ENCODE data around the gene PRRX1.

The PRRX1 gene

GRCh38 chr1:170731566-170732251 lies 67.8 kb downstream of the PRRX1 start:
- no peak for DNase-seq (ENCODE audit: extremely low read depth, low read depth)
- TF ChIP-seq, protein P1, sequence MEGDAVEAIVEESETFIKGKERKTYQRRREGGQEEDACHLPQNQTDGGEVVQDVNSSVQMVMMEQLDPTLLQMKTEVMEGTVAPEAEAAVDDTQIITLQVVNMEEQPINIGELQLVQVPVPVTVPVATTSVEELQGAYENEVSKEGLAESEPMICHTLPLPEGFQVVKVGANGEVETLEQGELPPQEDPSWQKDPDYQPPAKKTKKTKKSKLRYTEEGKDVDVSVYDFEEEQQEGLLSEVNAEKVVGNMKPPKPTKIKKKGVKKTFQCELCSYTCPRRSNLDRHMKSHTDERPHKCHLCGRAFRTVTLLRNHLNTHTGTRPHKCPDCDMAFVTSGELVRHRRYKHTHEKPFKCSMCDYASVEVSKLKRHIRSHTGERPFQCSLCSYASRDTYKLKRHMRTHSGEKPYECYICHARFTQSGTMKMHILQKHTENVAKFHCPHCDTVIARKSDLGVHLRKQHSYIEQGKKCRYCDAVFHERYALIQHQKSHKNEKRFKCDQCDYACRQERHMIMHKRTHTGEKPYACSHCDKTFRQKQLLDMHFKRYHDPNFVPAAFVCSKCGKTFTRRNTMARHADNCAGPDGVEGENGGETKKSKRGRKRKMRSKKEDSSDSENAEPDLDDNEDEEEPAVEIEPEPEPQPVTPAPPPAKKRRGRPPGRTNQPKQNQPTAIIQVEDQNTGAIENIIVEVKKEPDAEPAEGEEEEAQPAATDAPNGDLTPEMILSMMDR (IDR thresholded peaks at IDR 0.05; ENCODE audit: low read depth, low read length), result no peak

DNA sequence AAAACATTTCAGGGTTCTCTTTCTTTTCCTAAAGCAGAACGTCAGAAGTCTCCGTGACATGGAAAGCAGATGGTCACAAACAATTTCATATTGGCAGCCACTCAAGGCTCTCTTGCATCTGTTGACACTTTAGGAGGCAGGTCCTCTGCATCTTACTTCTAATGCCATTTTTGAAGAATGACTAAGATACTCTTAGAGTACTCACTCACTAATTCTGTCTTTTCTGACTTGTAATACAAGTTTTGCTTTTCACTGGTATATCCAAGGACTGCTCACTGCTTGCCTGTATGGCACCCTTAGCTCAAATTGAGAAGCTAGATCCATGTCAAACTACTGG lies 68.3 kb downstream of the PRRX1 start:
- TF ChIP-seq, protein P1 (IDR thresholded peaks at IDR 0.05; ENCODE audit: low read depth, low read length), result no peak
- peak; percentile 52 for DNase-seq (ENCODE audit: extremely low read depth, low read depth)

- no peak for DNase-seq (ENCODE audit: extremely low read depth, low read depth)
- TF ChIP-seq, protein P1 (IDR thresholded peaks at IDR 0.05; ENCODE audit: low read depth, low read length), result no peak
Observed at GRCh38 chr1:170734412-170735175, 70.7 kb downstream of the PRRX1 start.

DNA sequence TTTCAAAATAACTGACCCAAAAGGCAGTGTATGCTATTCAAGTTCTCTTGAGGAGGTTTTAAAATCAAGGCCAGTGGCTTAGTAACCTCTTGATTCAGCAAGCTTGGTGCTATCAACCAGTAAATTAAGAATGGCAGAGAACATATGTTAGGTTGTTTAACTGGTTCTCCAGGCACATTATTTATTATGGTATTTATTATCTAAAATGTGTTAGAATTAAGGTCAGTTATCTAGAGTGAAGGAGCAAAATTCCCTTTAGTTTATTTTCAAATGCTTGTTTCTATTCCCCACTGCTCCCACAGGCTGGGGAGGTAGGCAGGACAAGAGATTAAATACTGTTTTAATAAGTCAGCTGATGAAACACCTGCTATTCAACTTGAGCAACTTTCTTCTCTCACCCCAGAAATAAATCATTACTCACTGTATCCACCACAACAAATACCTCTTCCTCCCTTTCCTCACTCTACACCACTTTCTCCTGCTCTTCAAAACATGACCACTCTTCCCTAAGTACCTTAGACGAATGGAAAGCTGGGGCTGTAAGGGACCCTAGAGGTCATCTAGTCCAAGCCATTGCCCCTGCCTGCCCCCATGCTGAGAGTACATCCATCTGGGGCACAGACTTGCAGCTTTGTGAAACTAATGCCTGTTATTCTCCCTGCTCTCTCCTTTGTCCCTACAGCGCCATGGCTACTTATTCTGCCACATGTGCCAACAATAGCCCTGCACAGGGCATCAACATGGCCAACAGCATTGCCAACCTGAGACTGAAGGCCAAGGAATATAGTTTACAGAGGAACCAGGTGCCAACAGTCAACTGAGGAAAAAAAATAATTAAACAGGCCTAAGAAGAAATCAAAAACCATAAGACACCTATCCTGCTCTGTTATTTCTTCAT lies 71.7 kb downstream of the PRRX1 start:
- no peak for DNase-seq (ENCODE audit: extremely low read depth, low read depth)
- TF ChIP-seq, protein P1 (IDR thresholded peaks at IDR 0.05; ENCODE audit: low read depth, low read length), result no peak

DNA sequence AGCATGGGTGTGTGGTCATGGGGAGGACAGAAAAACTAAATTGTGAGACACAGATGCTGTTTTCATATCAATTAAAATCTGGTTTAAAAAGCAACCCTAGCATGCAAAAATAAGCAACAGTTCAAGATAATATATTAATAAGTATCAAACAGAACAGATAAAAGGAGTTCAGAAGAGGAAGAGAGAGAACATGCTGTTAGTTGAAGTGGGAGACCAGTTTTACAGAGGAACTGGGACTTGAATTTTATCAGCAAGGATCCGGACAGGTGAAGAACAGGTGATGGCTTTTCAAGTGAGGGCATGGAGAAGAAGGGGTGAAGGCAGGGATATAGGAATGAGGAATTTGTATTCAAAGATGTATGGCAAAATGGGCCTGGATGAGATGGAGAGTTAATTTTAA lies 75.9 kb downstream of the PRRX1 start:
- no peak for DNase-seq (ENCODE audit: extremely low read depth, low read depth)
- TF ChIP-seq, protein P1 (IDR thresholded peaks at IDR 0.05; ENCODE audit: low read depth, low read length), result no peak

GRCh38 chr1:170741678-170742077 lies 77.7 kb downstream of the PRRX1 start:
- no peak for DNase-seq (ENCODE audit: extremely low read depth, low read depth)
- TF ChIP-seq, protein P1 (IDR thresholded peaks at IDR 0.05; ENCODE audit: low read depth, low read length), result no peak
